Forelimb muscle (tissue), 1 donor: Measurements from ENCODE around the gene MICAL3. TPM values are rescaled to one million over a fixed set of nuclear protein-coding genes. Genes with fewer than 3 reads are reported as not detected.
"Not testable (repeated sequence)": the region's sequence is repeated elsewhere in the genome, so short reads cannot be mapped to it uniquely, and the experiment has no call there.

Experiments used
- DNase-seq: peaks from one replicate; pipeline ENCODE4 v3.0.0-alpha.2; 2013; ENCODE audit warnings: low read depth
- polyA plus RNA-seq: library from polyadenylated mRNA; unstranded; fragments of 120-200 nt; gene quantifications from one replicate; pipeline ENCODE4 v1.2.1, GENCODE V29; 2013; ENCODE audit not compliant: insufficient read length

The MICAL3 gene
- polyA plus RNA-seq, 1 donor, result 39.7 TPM

DNA sequence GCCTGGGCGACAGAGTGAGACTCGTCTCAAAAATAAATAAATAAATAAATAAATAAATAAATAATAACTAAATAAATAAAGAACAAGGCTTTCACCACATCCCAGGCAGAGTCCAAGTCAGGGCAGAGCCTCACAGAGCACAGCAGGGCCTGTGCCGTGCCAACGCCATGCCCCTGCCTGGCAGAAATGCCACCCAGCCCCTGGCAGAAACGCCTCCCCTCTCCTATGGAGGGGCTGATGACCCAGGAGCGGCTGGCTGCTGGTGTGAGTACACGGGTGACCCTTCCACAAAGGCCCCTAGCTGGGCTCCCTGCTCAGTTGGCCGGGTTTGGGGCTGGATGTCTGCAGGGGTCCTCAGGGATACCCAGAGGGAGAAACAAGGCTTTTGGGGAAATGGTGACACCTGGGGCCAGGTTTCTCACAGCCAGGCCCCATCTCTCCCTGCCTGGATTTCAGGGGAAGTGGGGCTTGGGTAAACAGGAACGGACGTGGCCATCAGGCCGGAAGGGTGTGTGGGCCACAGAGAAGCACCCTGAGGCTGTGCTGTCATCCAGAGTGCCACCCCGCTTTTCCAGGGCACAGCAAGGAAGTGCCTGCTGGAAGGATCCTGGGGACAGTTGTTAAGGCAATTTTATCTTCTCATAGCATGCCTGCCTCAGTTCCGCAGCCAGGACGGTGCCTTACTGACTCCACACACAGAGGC is 255.2 kb downstream of the MICAL3 start:
- no peak for DNase-seq

DNA sequence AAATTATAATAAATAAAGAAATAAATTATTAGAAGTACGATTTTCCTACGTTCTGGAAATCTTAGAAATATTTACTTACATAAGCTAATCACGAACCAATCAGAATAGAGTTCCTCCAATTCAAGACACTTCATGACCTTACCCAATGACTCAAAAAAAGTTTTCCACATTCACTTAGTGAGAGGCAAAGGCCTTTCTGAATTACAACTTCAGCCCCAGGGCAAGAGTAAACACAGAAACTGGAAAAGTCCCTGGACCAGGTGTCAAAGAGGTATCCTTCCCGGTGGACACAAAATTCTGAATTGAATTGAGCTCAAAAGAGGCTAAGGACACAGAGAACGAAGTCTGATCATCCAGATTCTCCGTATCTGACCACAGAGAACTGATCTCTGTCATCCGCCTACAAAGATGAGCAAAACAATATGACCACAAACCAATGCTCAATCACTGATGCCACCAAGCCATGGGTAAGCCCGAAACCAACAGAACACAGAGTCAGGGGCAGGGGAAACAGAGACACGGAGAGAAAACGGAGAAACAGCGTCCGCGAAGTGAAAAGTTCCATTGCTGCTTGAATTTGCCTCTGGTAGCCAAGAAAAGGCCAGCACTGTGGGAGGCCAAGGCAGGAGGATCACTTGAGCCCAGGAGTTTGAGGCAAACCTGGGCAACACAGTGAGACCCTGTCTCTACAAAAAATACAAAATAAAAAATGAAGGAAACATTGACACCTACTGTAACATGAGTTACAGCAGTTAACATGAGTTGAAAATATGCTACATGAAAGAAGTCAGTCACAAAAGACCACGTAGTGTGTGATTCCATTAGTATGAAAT is 256.9 kb downstream of the MICAL3 start:
- DNase-seq, result no peak

DNA sequence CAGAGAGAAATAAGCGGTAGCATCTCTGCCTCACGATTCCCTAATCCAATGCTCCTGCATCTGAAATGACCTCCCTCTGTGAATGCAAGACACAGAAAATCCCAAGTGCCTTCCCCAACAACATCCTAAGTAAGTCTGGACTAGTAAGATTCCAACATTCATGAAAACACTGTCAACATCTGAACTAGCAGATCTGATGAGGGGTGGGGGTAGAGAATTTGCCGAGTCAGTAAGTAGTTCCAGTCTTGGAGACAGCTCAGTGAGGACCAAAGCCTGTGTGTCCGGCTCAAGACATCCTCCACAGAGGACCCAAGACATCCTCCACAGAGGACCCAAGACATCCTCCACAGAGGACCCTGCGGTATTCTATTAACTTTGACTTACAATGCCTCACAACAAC is 259.5 kb downstream of the MICAL3 start:
- DNase-seq, result not testable (repeated sequence)

DNA sequence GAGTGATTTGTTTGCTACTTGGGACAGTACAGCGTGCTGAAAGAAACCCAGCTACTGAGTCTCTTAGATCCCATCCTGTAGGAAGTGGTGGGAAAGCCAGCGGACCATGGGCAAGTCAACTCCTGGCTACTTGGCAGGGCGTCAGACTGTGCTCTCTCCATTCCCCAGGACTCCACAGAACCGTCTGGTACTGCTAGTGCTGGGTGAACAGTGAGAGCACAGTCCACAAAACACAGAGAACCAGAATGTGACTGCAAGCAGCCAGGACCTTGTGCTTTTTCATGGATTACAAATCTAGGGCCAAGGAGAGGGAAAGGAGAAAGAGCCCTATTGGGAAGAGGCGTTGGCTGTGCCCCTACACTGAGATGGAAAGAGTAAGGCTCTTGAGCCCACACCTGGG is 260.3 kb downstream of the MICAL3 start:
- DNase-seq, result no peak

DNA sequence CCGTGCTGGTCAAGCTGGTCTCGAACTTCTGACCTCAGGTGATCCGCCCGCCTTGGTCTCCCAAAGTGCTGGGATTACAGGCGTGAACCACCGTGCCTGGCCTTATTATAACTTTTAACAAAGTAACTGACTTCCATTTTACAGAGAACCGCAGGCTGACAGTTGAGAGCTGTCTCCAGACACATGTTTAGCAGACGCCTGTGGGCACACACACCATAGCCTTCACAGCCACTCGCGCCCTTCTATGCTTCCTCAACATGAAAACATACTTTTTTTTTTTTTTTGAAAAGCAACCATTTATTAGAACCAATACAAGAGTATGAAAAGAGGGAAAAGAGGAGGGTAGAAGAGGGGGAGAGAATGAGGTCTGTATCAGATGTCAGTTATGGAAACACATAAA is 260.9 kb downstream of the MICAL3 start:
- DNase-seq, result not testable (repeated sequence)

DNA sequence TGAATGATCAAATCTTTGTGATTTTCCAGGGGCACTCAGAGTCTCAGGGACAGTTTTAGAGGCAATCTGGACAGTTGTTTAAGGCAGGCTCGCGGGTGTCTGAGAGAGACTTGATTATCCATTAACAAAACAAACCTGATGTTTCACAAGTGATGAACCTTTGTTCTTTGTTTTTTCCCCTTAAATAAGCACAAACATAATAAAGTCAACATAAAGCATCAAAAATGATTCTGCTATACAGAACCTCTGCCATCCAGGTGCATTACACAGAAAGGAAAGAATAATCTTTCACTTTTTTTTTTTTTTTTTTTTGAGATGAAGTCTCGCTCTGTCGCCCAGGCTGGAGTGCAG is 263.2 kb downstream of the MICAL3 start:
- no peak for DNase-seq

DNA sequence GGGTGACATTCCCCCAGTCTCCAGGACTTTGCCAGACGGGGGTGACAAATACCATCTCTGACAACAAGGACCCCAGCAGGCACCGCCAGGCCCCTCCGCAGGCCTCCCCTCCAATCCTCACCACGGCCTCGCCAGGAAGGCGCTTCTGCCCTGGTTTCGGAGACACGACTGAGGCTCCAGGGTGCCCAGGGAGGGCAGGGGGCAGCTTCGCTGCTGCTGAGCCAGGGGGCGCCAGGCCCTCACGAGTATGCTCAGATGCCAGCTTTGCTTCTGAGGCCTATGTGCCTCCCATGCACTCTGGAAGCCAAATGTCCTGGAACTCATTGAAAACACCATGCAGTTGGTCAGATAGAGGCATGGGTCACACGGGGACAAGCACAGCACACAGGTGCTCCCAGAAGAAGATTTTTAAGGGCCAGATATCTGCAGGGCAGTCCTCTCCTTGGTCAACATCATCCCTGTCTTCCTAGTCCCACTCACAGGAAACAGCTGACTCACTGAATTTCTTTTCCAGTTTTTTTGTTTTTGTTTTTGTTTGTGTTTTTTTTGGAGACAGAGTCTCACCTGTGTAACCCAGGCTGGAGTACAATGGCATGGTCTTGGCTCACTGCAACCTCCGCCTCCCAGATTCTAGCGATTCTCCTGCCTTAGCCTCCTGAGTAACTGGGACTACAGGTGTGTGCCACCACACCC is 270.0 kb downstream of the MICAL3 start:
- no peak for DNase-seq

DNA sequence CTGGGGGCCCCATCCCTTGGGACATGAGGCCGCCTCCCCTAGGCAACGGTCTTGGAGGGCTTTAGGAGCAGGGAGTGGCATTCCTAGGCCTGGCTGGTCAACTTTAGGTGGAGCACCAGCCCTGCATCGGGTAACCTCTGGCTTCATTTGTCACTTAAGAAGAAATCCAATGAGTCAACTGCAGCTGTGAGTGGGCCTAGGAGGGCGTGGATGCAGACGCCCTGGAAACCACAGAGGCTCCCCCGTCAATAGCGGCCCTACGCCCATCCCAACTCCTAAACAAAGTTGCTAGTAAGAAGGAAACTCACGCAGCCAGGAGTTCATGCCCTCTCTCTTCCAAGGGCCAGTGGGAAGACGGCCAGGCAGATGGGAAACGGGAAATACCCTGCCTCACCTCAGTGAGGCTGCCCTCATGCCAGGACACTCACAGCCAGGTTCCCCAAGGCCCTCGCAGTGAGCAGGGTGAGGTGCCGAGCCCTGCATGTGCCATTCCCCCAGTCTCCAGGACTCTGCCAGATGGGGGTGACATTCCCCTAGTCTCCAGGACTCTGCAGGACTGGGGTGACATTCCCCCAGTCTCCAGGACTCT is 270.9 kb downstream of the MICAL3 start:
- DNase-seq, result no peak

DNA sequence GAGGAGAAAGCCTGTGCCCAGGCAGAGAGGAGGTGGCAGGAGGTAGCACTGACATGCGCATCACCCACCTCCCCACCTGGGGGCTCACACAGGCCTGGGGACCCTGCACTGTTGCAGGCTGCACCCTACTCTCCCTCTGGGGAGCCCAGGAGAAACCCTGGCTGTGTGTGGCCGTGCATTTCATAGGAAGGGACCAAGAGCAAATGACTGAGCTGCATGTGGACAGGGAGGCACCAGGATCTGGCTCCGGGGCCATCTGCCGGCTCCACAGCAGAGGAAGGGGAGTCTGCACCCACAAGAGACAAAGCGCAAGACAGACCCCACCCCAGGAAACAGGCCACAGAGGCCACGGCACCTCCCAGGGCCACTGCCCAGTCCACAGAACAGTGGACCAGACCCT is 272.8 kb downstream of the MICAL3 start:
- DNase-seq, result no peak

DNA sequence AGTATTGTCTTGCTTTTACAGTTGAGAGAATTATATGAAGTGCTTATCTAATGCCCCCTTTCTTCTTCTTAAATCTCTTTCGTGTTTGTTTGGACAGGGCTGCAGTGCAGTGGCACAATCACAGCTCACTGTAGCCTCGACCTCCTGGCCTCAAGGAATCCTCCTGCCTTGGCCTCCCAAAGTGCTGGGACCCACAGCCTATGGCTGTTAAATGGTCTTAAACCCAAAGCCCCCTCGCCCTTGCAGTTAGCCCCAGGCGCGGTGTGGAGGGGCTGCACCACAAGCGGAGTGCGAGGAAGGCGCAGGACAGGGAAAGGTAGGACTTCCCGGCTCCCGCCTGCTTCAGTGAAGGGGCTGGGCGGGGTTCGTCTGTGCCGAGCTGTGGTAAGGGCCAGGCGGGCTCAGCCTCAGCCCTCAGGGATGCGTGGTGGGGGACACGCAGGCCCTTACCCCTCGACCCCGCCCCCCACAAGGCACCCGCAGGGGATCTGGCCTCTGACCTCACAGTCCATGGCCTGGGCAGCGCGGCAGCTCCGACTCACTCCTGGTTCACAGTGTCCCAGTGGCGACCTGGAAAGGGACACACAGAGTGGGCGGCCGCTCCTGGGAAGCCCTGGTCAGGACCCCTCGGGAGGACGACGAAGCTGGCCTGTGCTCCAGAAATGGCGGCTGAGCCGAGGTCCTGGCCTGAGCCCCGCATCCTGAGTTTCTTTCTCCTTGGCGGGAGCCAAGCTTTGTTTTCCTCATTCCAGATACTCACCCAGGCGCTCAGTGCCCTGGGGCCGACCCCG is 274.6 kb downstream of the MICAL3 start:
- DNase-seq, result no peak

DNA sequence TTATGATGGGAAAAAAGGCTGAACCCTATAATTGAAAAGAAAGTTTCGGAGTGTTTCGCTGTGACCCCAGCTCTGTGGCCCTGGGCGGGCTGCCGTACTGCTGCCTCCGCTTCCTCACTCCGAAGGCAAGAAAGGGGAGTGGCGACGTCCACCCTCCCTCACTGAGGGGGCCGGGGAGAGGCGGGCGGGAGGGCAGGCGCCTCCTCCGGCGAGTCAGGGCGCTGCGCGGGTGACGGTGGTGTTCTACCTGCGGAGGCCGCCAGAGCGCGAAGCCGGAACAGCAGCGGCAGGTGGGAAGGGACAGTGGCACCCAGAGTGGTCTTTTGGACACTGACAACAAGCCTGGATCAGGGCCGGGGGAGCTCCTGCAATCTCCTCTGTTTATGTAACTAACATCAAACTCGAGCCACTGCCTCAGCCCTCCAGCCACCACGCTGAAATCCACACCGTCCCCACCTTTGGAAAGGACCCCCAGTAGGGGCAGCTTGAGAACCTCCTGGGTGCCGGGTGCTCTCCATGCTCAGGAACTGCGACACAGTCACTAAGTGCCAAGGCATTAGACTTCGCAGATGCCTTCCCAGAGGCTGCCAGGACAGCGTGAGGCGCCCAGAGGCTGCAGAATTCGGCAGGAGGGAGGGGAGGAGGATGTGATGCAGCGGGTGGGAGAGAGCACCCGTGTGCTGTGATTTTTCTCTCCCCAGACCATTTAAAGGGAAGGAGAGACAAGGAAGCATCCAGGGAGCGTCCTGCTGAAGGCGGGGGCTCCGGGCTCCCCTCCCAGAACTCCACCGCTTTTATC is 275.6 kb downstream of the MICAL3 start:
- no peak for DNase-seq

DNA sequence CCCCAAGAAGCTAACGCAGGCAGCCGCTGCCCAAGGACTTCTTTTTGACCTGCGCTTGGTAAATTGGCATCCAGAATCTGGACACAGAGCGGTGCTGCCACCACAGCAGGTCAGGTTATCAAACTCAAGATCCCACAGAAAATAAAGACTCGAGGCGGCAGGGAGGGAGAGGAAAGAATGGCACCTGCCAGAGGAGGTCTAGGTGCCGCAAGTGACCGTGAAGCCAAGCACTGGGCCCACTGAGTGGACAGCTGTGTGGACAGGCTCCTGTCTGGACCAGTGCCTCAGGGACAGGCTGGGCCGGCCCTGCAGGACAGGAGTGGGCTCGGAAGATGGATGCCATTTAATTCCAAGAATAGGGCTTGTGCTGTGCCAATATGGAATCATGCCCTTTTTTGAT is 277.4 kb downstream of the MICAL3 start:
- DNase-seq, result no peak

DNA sequence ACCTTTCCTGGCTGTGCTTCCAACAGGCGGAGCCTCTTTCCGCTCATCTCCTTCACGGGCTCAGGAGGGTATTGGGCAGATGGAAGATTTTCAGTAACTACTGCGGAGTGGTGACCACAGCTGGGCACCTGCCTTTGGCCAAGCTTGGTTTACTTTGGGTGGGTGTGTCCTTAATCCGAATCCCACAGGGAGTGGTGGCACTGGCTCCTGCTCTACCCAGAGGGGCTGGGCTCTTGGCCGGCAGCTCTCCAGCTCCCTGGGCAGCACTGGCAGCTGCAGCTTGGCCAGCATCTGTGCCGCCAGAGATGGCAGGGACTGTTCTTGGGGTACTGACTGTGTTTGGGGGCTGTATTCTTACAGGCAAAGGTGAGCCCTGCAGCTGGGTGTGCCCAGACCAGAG is 279.9 kb downstream of the MICAL3 start:
- no peak for DNase-seq

DNA sequence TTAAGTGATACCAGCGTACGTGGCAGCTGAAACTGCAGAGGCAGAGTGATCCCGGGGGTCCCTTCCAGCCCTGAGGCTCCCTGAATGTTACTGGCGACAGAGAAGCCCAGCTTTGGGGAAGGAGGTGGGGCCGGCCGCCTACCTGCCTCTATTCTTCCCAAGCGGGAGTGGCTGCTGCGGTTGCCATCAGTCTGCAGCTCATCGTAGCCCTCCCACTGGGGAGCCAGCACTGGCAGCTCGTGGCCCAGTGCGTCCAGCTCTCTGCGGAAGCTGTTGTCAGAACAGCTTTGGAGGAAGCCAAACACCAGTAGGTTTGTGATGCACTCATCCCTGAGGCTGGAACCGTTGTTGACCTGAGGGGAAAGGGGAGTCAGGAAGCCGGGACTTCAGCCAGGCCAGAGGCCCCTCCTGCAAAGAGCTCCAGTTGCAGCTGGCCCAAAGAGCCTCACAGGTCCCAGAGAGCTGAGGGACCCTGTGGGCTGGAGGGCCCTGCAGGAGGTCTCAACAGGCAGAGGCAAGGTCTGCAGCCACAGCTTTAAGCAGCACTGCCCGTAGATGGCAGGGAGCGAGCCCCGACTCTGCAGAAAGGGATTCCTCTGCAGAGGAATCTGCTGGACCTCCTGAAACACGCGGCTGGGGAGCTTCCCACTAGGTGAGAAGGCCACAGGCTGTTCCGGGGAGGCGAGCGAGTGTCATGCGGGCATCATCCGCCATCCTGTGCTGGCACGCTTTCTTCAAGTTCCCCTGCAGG is 280.5 kb downstream of the MICAL3 start:
- no peak for DNase-seq

DNA sequence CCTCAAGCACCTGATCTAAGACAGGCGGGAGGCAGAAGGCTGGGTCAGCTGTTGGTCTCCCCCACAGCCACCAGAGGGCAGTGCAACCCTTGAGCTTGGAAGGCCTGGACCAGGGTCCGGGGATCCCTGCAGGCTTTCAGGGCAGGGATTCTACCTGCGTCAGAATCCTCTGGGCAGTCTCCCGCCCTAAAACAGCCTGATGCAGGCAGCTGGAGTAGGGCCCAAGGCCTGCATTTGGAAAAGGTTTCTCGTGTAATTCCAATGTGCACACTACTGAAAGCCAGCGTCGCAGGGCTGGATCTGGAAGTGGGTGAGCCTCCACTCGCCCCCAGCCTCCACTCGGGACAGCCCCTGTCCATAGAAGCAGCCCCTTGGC is 281.8 kb downstream of the MICAL3 start:
- DNase-seq, result no peak

DNA sequence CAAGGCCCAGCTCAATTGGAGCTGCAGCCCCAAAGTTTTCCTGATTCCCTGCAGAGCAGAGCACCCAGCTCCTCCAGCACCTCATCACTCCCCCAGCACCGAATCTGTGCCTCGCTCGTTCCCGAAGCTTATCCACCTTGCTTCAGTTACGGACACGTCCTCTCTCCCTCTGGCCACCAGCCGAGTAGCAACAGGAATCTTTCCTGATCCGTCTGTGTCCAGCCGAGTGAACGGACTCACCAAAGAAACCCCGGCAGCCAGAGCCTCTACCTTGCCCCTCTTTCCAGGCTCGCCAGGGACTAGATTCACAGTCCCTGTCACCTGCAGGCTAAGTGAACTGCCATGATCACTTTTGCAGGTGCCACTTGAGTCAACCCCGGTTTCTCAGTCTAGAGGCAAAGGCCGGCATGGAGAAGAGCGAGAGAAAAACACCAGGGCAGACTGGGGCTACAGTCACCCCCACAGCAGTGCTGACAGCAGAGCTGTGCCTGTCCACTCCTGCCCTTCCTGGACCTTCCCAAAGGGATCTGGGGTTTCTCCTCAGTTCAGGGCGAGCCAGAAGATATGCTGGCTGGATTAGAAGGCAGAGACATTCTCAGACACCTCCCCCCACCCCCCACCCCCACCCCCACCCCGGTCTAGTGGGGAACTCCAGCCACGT is 282.4 kb downstream of the MICAL3 start:
- no peak for DNase-seq

DNA sequence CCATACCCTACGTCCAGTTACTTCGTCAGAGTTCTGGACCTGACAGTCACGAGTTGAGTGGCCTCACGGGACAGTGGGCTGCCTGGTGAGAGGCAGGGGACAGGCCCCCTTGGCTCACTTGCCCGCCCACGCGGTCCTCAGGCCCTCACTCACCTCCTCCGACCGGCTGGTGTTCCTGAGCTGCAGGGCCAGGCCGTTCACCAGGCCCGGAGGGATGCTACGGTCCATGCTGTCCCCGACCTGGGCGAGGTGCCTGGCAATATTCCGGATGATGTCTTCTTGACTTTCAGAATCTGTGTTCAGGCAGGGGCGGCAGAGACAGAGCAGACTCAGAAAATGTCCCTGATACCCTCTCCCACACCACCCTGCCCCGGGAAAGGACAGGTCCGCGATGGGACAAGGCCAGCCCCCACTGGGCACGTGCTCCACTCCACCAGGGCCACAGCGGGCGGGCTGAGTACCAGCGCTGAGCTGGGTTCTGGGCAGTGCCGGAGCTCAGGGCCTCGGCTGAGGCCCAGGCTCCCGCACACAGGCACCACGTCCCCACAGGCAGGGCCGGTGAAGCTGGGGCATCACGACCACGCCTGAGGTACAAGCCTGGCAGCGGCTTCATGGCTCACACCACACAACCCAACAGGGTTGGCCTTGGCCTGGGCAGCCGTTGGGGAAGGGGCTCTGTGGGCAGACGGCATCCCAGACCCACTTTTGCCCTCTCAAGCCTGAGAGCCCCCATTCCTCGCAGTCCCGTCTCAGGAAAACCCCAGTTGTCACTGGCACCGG is 285.0 kb downstream of the MICAL3 start:
- DNase-seq, result no peak

DNA sequence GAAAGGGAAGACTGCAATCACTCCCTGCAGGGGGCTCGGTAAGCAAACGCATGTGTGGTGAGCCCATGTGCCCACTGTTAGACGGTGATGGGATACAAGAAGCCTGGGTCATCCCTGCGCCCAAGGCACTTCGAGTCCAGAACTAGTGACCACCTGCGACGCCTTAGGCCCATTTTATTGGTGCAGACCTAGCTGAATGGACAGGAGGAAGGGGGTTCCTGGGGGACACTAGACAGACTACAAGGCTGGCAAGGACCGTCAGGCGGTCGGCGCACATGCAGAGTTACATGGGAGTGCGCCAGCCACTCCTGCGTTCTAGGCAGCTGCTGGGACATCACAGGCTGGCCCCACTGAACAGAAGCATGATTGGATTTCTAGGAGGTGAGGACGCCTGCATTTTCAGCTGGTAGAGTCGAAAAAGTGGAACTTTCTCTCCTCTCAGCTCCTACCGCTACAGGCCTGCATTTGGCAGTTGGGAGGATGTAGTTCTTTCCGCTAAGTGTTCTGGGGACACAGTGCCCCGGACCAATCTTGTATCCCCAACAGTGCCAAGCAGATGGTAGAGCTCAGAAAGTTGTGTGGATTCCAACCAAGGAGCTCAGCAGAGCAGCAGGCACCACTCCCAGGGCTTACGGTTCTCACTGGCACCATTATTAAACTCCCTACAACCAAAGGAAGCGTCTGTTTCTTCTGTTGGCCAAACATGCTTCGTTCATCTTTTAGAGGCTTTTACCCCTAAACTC is 285.8 kb downstream of the MICAL3 start:
- no peak for DNase-seq
